IMR-90 (cell line): ENCODE measurements around the gene CANT1. TPM values are rescaled to one million over a fixed set of nuclear protein-coding genes. Genes with fewer than 3 reads are reported as not detected.
"Not testable (repeated sequence)": the region's sequence is repeated elsewhere in the genome, so short reads cannot be mapped to it uniquely, and the experiment has no call there.

ENCODE experiments used
- ATAC-seq: fragments of 200-7000 bp; cut with Tn5 transposase; 2 replicates; pipeline ENCODE4 v1.9.1; 2020; ENCODE audit warnings: low read depth, mild to moderate bottlenecking, moderate library complexity
- BruUV-seq: library from RNA; stranded (reverse); fragments of 400-500 nt; replicated peaks from 2 replicates; lab custom pipeline; 2021; lab: Mats Ljungman, UMichigan
- CTCF ChIA-PET: fragments of 300-600 bp; formaldehyde crosslinking; extraction: SDS; loops from one replicate; lab custom pipeline; 2021; ENCODE audit warnings: antibody characterized with exemption; lab: Yijun Ruan, JAX
- POLR2A ChIA-PET: fragments of 300-600 bp; sonication (Branson Sonifier 250); formaldehyde crosslinking; loops from one replicate; lab custom pipeline; 2022; ENCODE audit warnings: antibody characterized with exemption; ENCODE audit not compliant: unreplicated experiment; lab: Charles Lee
- DNase-seq: peaks from one replicate; pipeline ENCODE4 v3.0.0; 2013
- H2AFZ ChIP-seq: replicated peaks from 2 replicates; pipeline ENCODE3; 2013; ENCODE audit warnings: low read length, mild to moderate bottlenecking; ENCODE audit not compliant: poor library complexity
- H2AK5ac ChIP-seq: 2 replicates; pipeline ENCODE4 v1.6.1; 2013; ENCODE audit warnings: low read depth, low read length, inconsistent platforms
- H2AK9ac ChIP-seq: replicated peaks from 2 replicates; pipeline ENCODE3; 2013; ENCODE audit warnings: mild to moderate bottlenecking, low read depth, low read length, moderate library complexity; ENCODE audit not compliant: poor library complexity
- H2BK120ac ChIP-seq: 2 replicates; pipeline ENCODE4 v1.6.1; 2013; ENCODE audit warnings: low read depth, low read length, inconsistent platforms
- H2BK15ac ChIP-seq: 3 replicates; pipeline ENCODE4 v1.6.1; 2013; ENCODE audit warnings: low read depth, low read length, inconsistent platforms
- H2BK20ac ChIP-seq: 2 replicates; pipeline ENCODE4 v1.6.1; 2013; ENCODE audit warnings: low read depth, mild to moderate bottlenecking, inconsistent platforms, low read length, moderate library complexity
- H2BK5ac ChIP-seq: 2 replicates; pipeline ENCODE4 v1.6.1; 2013; ENCODE audit warnings: mild to moderate bottlenecking, low read depth, low read length, inconsistent platforms; ENCODE audit not compliant: poor library complexity, severe bottlenecking
- H3K14ac ChIP-seq: replicated peaks from 2 replicates; pipeline ENCODE4 v1.6.1; 2013; ENCODE audit warnings: low read depth, low read length, inconsistent platforms
- H3K18ac ChIP-seq: 2 replicates; pipeline ENCODE4 v1.6.1; 2013; ENCODE audit warnings: low read depth, low read length, control low read depth
- H3K23ac ChIP-seq: 2 replicates; pipeline ENCODE4 v1.6.1; 2013; ENCODE audit warnings: low read depth, low read length, inconsistent platforms
- H3K27ac ChIP-seq: 2 replicates; pipeline ENCODE4 v1.5.1; 2013; ENCODE audit warnings: mild to moderate bottlenecking, control low read depth, low read length; ENCODE audit not compliant: insufficient read depth
- H3K27me3 ChIP-seq: 2 replicates; pipeline ENCODE4 v1.6.1; 2013; ENCODE audit warnings: low read length; ENCODE audit not compliant: control insufficient read depth, insufficient read depth
- H3K36me3 ChIP-seq: 2 replicates; pipeline ENCODE4 v1.6.1; 2013; ENCODE audit warnings: low read length, mixed read lengths; ENCODE audit not compliant: control insufficient read depth, insufficient read depth
- H3K4ac ChIP-seq: 2 replicates; pipeline ENCODE4 v1.6.1; 2013; ENCODE audit warnings: low read depth, low read length, inconsistent platforms
- H3K4me1 ChIP-seq: 2 replicates; pipeline ENCODE4 v1.6.1; 2013; ENCODE audit warnings: low read length, mixed read lengths; ENCODE audit not compliant: control insufficient read depth, insufficient read depth
- H3K4me2 ChIP-seq: 2 replicates; pipeline ENCODE4 v1.6.1; 2013; ENCODE audit warnings: low read depth, mild to moderate bottlenecking, control low read depth, low read length, moderate library complexity
- H3K4me3 ChIP-seq: 2 replicates; pipeline ENCODE4 v1.5.1; 2013; ENCODE audit warnings: low read depth, mild to moderate bottlenecking, control low read depth, low read length, moderate library complexity; ENCODE audit not compliant: insufficient read depth
- H3K56ac ChIP-seq: 2 replicates; pipeline ENCODE4 v1.6.1; 2013; ENCODE audit warnings: low read length, inconsistent platforms; ENCODE audit not compliant: insufficient read depth; ENCODE audit errors: extremely low read depth
- H3K79me1 ChIP-seq, 2 experiments: 2 replicates each; pipeline ENCODE4 v1.6.1; 2013; ENCODE audit warnings: low read length in 2 of 2, inconsistent platforms in 1 of 2, low read depth in 1 of 2
- H3K9ac ChIP-seq: 2 replicates; pipeline ENCODE4 v1.6.1; 2013; ENCODE audit warnings: low read depth, low read length, control low read depth
- H3K9me1 ChIP-seq: 2 replicates; pipeline ENCODE4 v1.6.1; 2013; ENCODE audit warnings: low read length, inconsistent platforms; ENCODE audit not compliant: insufficient read depth
- H3K9me3 ChIP-seq: 2 replicates; pipeline ENCODE4 v1.6.1; 2013; ENCODE audit warnings: low read length; ENCODE audit not compliant: control insufficient read depth, insufficient read depth
- H4K20me1 ChIP-seq: 2 replicates; pipeline ENCODE4 v1.6.1; 2013; ENCODE audit warnings: low read length, inconsistent platforms; ENCODE audit not compliant: insufficient read depth
- H4K5ac ChIP-seq: 2 replicates; pipeline ENCODE4 v1.6.1; 2013; ENCODE audit warnings: mild to moderate bottlenecking, low read depth, low read length, control low read depth
- H4K8ac ChIP-seq, 2 experiments: 2 replicates each; pipeline ENCODE4 v1.6.1; 2013; ENCODE audit warnings: low read depth in 2 of 2, low read length in 2 of 2, control low read depth in 1 of 2, inconsistent platforms in 1 of 2
- H4K91ac ChIP-seq: 2 replicates; pipeline ENCODE4 v1.6.1; 2013; ENCODE audit warnings: low read depth, low read length, inconsistent platforms; ENCODE audit not compliant: insufficient read depth
- CHD1 ChIP-seq: IDR thresholded peaks from 2 replicates; pipeline ENCODE4 v1.6.1; 2012; ENCODE audit warnings: low read depth, low read length, improper control_type of control experiment
- FOS ChIP-seq: fragments of 150-350 bp; IDR thresholded peaks from 2 replicates; pipeline ENCODE4 v1.6.1; 2016; ENCODE audit warnings: low read depth, low read length
- POLR2A ChIP-seq: IDR thresholded peaks from 2 replicates; pipeline ENCODE4 v1.6.1; 2012; ENCODE audit warnings: mild to moderate bottlenecking, low read depth, low read length
- RAD21 ChIP-seq: IDR thresholded peaks from 2 replicates; pipeline ENCODE4 v1.6.1; 2012; ENCODE audit warnings: low read length, improper control_type of control experiment
- RFX5 ChIP-seq: IDR thresholded peaks from 2 replicates; pipeline ENCODE4 v1.8.0; 2012; ENCODE audit warnings: low read depth, mild to moderate bottlenecking, low read length, moderate library complexity
- WGBS, 2 experiments: methylation state at CpG; one replicate each; pipeline versions ENCODE4 v1.1.5 to v1.1.7; 2013; ENCODE audit warnings: missing lambda C conversion rate in 2 of 2; ENCODE audit not compliant: insufficient read length in 1 of 2; ENCODE audit errors: extremely low coverage in 2 of 2; 5-methylcytosine and 5-hydroxymethylcytosine counted together
- dilution Hi-C: fragments of 300-500 bp; cut with HindIII; formaldehyde crosslinking; loops from one replicate; pipeline ENCODE4 v1.14.3; 2018; ENCODE audit warnings: low sequenced_read_pairs; ENCODE audit not compliant: unreplicated experiment
- in situ Hi-C: fragments of 300-500 bp; cut with MboI; formaldehyde crosslinking; loops from 3 replicates; pipeline ENCODE4 v1.14.3; 2019; ENCODE audit warnings: low sequenced_read_pairs, inconsistent platforms, mixed read lengths
- intact Hi-C: fragments of 100-400 bp; cut with micrococcal nuclease; formaldehyde crosslinking; loops from 2 replicates; pipeline ENCODE4 v1.10.0; 2022
- polyA plus RNA-seq, 3 experiments: library from polyadenylated mRNA; depleted of rRNA; stranded (reverse); fragments of >200 nt; gene quantifications; 2 replicates each; pipeline ENCODE4 v1.2.3, GENCODE V29; 2012; ENCODE audit warnings: low replicate concordance in 1 of 3
- total RNA-seq: library from RNA; depleted of rRNA; stranded (reverse); fragments of >200 nt; gene quantifications from 2 replicates; pipeline ENCODE4 v1.2.3, GENCODE V29; 2012

CANT1 gene
- total and polyA plus RNA-seq, 2 of the 4 experiments (the other 2 are of a cell fraction) = 51.8 to 73.4 TPM

GRCh38 chr17:79031996-79032875 lies 22.7 kb upstream of the CANT1 start:
- no peaks in the 10 kb centered on the region for H4K20me1 ChIP-seq
- no peak overlapping the region for H2BK120ac ChIP-seq
- ATAC-seq (no peak), DNase-seq (no peak)
- H4K91ac ChIP-seq = 0 out of 2 replicates have a peak overlapping the region, but pooled peaks have one; percentile 7
- H3K56ac ChIP-seq = no peak overlapping the region
- no peak overlapping the region for H4K8ac ChIP-seq
- POLR2A ChIA-PET = no interaction called here
- no peak overlapping the region for H4K5ac ChIP-seq
- H3K36me3 ChIP-seq = no peaks in the 10 kb centered on the region
- no peak overlapping the region for H3K23ac ChIP-seq
- no peak overlapping the region for H3K9ac ChIP-seq
- peaks cover 7 to 13% of the 10 kb centered on the region in 2 experiments; a peak in 2 of 4 replicates for H3K79me1 ChIP-seq
- peaks cover 28% of the 10 kb centered on the region for H3K4me1 ChIP-seq
- H3K27me3 ChIP-seq = no peaks in the 10 kb centered on the region
- TF ChIP-seq POLR2A (no peak), RFX5 (no peak), FOS (no peak), RAD21 (no peak), CHD1 (no peak)
- no peak overlapping the region for H3K4me3 ChIP-seq
- H3K18ac ChIP-seq = no peak overlapping the region
- no peak overlapping the region for H2BK5ac ChIP-seq
- no peak overlapping the region for H3K27ac ChIP-seq
- no peak overlapping the region for H2BK20ac ChIP-seq
- CTCF ChIA-PET = interaction anchor here (1.4 kb wide), 1 partner anchor 33 kb away, joined by 3 read pairs; no protein-coding TSS in a partner anchor
- dilution Hi-C loops (no loop called here), in situ Hi-C loops (no loop called here), intact Hi-C loops (no loop called here)
- H3K9me1 ChIP-seq = peaks cover 24% of the 10 kb centered on the region
- no peak overlapping the region for H2AK9ac ChIP-seq
- H3K9me3 ChIP-seq = no peaks in the 10 kb centered on the region
- no TSS peak for BruUV-seq
- H2BK15ac ChIP-seq = no peak overlapping the region
- H2AFZ ChIP-seq = no peak overlapping the region
- no peak overlapping the region for H2AK5ac ChIP-seq
- no peak overlapping the region for H3K4me2 ChIP-seq
- H3K14ac ChIP-seq = no peak overlapping the region
- WGBS, 2 experiments = 75% methylated on average over 7 of the region's 26 CpGs; no CpG with 5 or more reads in 1 of the 2 experiments
- 0 out of 2 replicates have a peak overlapping the region, but pooled peaks have one; percentile 18 for H3K4ac ChIP-seq

DNA sequence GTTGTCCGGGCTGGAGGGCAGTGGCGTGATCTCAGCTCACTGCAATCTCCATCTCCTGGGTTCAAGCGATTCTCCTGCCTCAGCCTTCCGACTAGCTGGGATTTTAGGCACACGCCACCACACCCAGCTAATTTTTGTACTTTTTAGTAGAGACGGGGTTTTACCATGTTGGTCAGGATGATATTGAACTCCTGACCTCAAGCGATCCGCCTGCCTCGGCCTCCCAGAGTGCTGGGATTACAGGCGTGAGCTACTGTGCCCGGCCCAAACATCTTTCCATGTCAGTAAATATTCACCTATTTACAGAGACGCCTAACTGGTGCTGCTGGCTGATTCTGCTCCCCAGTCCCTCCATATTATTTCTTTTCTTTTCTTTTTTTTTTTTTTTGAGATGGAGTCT lies 21.1 kb upstream of the CANT1 start:
- H4K91ac ChIP-seq, H3K4me2 ChIP-seq, H3K9ac ChIP-seq, H4K20me1 ChIP-seq, CTCF ChIA-PET, BruUV-seq, H2AK5ac ChIP-seq, H2AK9ac ChIP-seq, H3K27ac ChIP-seq, H4K8ac ChIP-seq, H3K4me3 ChIP-seq, H2BK20ac ChIP-seq, H4K5ac ChIP-seq, POLR2A ChIA-PET, H3K4ac ChIP-seq, H2BK120ac ChIP-seq, H3K56ac ChIP-seq, H3K9me3 ChIP-seq, DNase-seq, H3K36me3 ChIP-seq, H3K23ac ChIP-seq, H3K27me3 ChIP-seq, H2AFZ ChIP-seq, in situ Hi-C loops, H3K14ac ChIP-seq, dilution Hi-C loops, H3K18ac ChIP-seq, H2BK15ac ChIP-seq, ATAC-seq, intact Hi-C loops, H2BK5ac ChIP-seq: not testable (repeated sequence)
- WGBS, 2 experiments = 90% methylated on average over 5 of the region's 12 CpGs; no CpG with 5 or more reads in 1 of the 2 experiments
- H3K4me1 ChIP-seq = peaks cover 28% of the 10 kb centered on the region
- peaks cover 24% of the 10 kb centered on the region for H3K9me1 ChIP-seq
- H3K79me1 ChIP-seq = peaks cover 7 to 26% of the 10 kb centered on the region in 2 experiments; a peak in 2 of 4 replicates
